DND-41 (cell line): ENCODE measurements around the gene NEBL.

Experiments
- ATAC-seq: fragments of 200-7000 bp; cut with Tn5 transposase; 3 replicates; pipeline ENCODE4 v1.9.1; 2021; ENCODE audit warnings: low read depth; ENCODE audit not compliant: insufficient read depth
- DNase-seq: peaks from one replicate; pipeline ENCODE4 v3.0.0-alpha.2; 2020
- H2AFZ ChIP-seq: 2 replicates; pipeline ENCODE4 v1.6.0; 2012; ENCODE audit warnings: low read depth, low read length
- H3K27ac ChIP-seq: 2 replicates; pipeline ENCODE4 v1.5.1; 2012; ENCODE audit warnings: low read length, inconsistent platforms
- H3K27me3 ChIP-seq: fragments of 200-600 bp; sonication (generic); 2 replicates; pipeline ENCODE4 v1.6.0; 2012; ENCODE audit warnings: low read length, mild to moderate bottlenecking, inconsistent platforms; ENCODE audit not compliant: insufficient read depth, poor library complexity
- H3K36me3 ChIP-seq: 2 replicates; pipeline ENCODE4 v1.5.1; 2012; ENCODE audit warnings: low read length, inconsistent platforms; ENCODE audit not compliant: insufficient read depth
- H3K4me1 ChIP-seq: 2 replicates; pipeline ENCODE4 v1.5.1; 2012; ENCODE audit warnings: mild to moderate bottlenecking, low read length; ENCODE audit not compliant: insufficient read depth
- H3K4me2 ChIP-seq: 2 replicates; pipeline ENCODE4 v1.6.0; 2012; ENCODE audit warnings: mild to moderate bottlenecking, moderate library complexity, low read length, inconsistent platforms; ENCODE audit not compliant: insufficient read depth
- H3K4me3 ChIP-seq, 2 experiments: fragments of 200-600 bp in 1 of 2; shearing (Covaris generic) in 1 of 2; 2 replicates each; pipeline ENCODE4 v1.5.1; 2012 to 2016; ENCODE audit warnings: inconsistent platforms in 2 of 2, low read length in 2 of 2, mild to moderate bottlenecking in 2 of 2, low read depth in 1 of 2, moderate library complexity in 1 of 2
- H3K79me2 ChIP-seq: 2 replicates; pipeline ENCODE4 v1.6.0; 2012; ENCODE audit warnings: low read length, inconsistent platforms; ENCODE audit not compliant: insufficient read depth
- H3K9ac ChIP-seq: 2 replicates; pipeline ENCODE4 v1.6.0; 2012; ENCODE audit warnings: low read depth, mild to moderate bottlenecking, inconsistent platforms, low read length, moderate library complexity
- H3K9me3 ChIP-seq: 2 replicates; pipeline ENCODE4 v1.5.1; 2012; ENCODE audit warnings: low read length, moderate library complexity, mild to moderate bottlenecking, inconsistent platforms; ENCODE audit not compliant: insufficient read depth, severe bottlenecking
- H4K20me1 ChIP-seq: 2 replicates; pipeline ENCODE4 v1.6.0; 2012; ENCODE audit warnings: low read length; ENCODE audit not compliant: insufficient read depth
- CTCF ChIP-seq: IDR thresholded peaks from 2 replicates; pipeline ENCODE4 v1.5.1; 2012; ENCODE audit warnings: borderline replicate concordance, low read length, moderate library complexity, mild to moderate bottlenecking; ENCODE audit not compliant: poor library complexity, severe bottlenecking; ENCODE audit errors: extremely low read depth
- EZH2 ChIP-seq: IDR thresholded peaks from 3 replicates; pipeline ENCODE4 v1.6.1; 2012; ENCODE audit warnings: borderline replicate concordance, low read depth, mild to moderate bottlenecking, moderate library complexity, low read length, inconsistent platforms; ENCODE audit not compliant: severe bottlenecking

The NEBL gene

DNA sequence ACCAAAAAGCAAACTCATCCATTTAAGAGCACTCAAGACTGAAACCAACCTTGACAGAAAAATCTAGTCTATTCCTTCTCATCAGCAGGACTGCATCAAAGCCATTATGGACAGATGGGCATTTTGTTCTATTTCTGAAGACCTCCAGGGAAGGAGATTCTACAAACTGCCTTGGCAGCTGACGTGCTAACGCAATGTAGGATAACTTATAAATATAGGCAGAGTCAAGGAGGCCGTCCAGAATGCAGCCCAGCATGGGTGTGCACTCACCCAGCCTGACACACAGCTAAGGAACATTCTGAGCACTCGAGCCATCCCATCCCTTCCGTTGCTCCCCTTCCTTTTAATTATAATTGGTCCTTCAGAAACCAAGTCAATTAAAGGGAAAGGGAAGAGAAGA, 25.3 kb upstream of the NEBL start:
- Histone ChIP-seq H4K20me1 (no peaks in the 10 kb centered on the region; the same call in 1 of the 2 replicates), H3K9ac (no peak overlapping the region), H3K27me3 (no peaks in the 10 kb centered on the region), H3K4me1 (no peaks in the 10 kb centered on the region), H3K4me2 (no peak overlapping the region), H3K9me3 (no peaks in the 10 kb centered on the region), H3K4me3 (no peak overlapping the region), H3K79me2 (no peaks in the 10 kb centered on the region), H3K27ac (no peak overlapping the region), H3K36me3 (no peaks in the 10 kb centered on the region), H2AFZ (no peak overlapping the region)
- TF ChIP-seq EZH2 (no peak), CTCF (no peak)
- DNase-seq (no peak), ATAC-seq (no peak)

DNA sequence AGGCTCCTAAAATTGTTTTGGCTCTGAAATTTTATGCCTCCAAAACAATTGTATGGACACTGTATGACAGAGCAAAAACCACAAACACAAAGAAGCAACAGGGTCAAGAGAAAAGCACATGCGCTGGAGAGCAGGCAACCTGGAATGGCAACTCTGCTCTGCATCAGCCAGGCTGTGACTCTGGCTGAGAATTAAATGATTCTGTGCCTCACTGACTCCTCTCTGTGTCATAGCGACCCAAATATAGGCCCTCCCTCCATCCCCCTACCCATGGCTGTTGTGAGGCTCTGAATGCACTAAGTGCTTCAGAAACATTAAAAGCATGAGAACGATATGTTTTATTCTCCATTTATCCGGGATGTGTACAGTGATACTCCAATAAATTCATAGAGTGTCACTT, 24.9 kb upstream of the NEBL start:
- no peaks in the 10 kb centered on the region for H3K27me3 ChIP-seq
- H2AFZ ChIP-seq = no peak overlapping the region
- H4K20me1 ChIP-seq = no peaks in the 10 kb centered on the region; the same call in 1 of the 2 replicates
- no peaks in the 10 kb centered on the region for H3K79me2 ChIP-seq
- H3K36me3 ChIP-seq = no peaks in the 10 kb centered on the region
- DNase-seq = no peak
- H3K9me3 ChIP-seq = no peaks in the 10 kb centered on the region
- TF ChIP-seq CTCF (no peak), EZH2 (no peak)
- ATAC-seq = no peak
- H3K4me2 ChIP-seq = no peak overlapping the region
- H3K4me3 ChIP-seq = no peak overlapping the region
- H3K27ac ChIP-seq = no peak overlapping the region
- no peaks in the 10 kb centered on the region for H3K4me1 ChIP-seq
- no peak overlapping the region for H3K9ac ChIP-seq

GRCh38 chr10:20920061-20920460, 22.9 kb upstream of the NEBL start:
- no peak overlapping the region for H3K9ac ChIP-seq
- H3K4me1 ChIP-seq = no peaks in the 10 kb centered on the region
- ATAC-seq = no peak
- TF ChIP-seq EZH2 = no peak
- no peaks in the 10 kb centered on the region for H3K36me3 ChIP-seq
- H3K27ac ChIP-seq = no peak overlapping the region
- H3K27me3 ChIP-seq = no peaks in the 10 kb centered on the region
- no peaks in the 10 kb centered on the region for H3K79me2 ChIP-seq
- no peaks in the 10 kb centered on the region for H3K9me3 ChIP-seq
- no peak overlapping the region for H2AFZ ChIP-seq
- no peak for DNase-seq
- H3K4me3 ChIP-seq = no peak overlapping the region
- no peak overlapping the region for H3K4me2 ChIP-seq
- H4K20me1 ChIP-seq = no peaks in the 10 kb centered on the region; the same call in 1 of the 2 replicates

GRCh38 chr10:20919481-20919880, 22.4 kb upstream of the NEBL start:
- Histone ChIP-seq H2AFZ (no peak overlapping the region), H3K27ac (no peak overlapping the region), H3K4me2 (no peak overlapping the region), H3K4me1 (no peaks in the 10 kb centered on the region), H3K79me2 (no peaks in the 10 kb centered on the region), H3K4me3 (no peak overlapping the region), H3K9me3 (no peaks in the 10 kb centered on the region), H3K27me3 (no peaks in the 10 kb centered on the region), H3K36me3 (no peaks in the 10 kb centered on the region), H4K20me1 (no peaks in the 10 kb centered on the region; the same call in 1 of the 2 replicates), H3K9ac (no peak overlapping the region)
- DNase-seq (no peak), ATAC-seq (no peak)
- TF ChIP-seq EZH2 = no peak
- TF ChIP-seq CTCF = no peak
